Measurements from ENCODE around the gene RAD51B. TPM values are rescaled to one million over a fixed set of nuclear protein-coding genes. Genes with fewer than 3 reads are reported as not detected.

The RAD51B gene
- total RNA-seq, 2 donors from 2014 or later = 42.6 to 50.0 TPM

- DNase-seq = no peak
- peak; percentile 25 to 28 for ATAC-seq (replicated peaks in 1 of 2)
Measured at GRCh38 chr14:68637106-68638021, 817.8 kb downstream of the RAD51B start.

GRCh38 chr14:68638141-68638999, 818.8 kb downstream of the RAD51B start:
- Mint-ChIP-seq H3K4me1 (ENCODE audit: low read depth) (peaks cover 4% of the 10 kb centered on the region), H3K27me3 (ENCODE audit: low read depth) (no peaks in the 10 kb centered on the region), H3K4me3 (no peak overlapping the region), H3K27ac (no peak overlapping the region), H3K9me3 (peaks cover 6 to 7% of the 10 kb centered on the region in 2 donors), H3K36me3 (ENCODE audit: insufficient read depth in 2 of 2) (peaks cover 2 to 13% of the 10 kb centered on the region in 2 donors)
- no peak for ATAC-seq (replicated peaks in 1 of 2)
- no peak for DNase-seq

More at GRCh38 chr14:68637106-68638021, 817.8 kb downstream of the RAD51B start:
- Mint-ChIP-seq H3K9me3 (peaks cover 5 to 6% of the 10 kb centered on the region in 2 donors), H3K4me3 (no peak overlapping the region), H3K27me3 (ENCODE audit: low read depth) (no peaks in the 10 kb centered on the region), H3K27ac (no peak overlapping the region), H3K36me3 (ENCODE audit: insufficient read depth in 2 of 2) (peaks cover 2 to 11% of the 10 kb centered on the region in 2 donors), H3K4me1 (ENCODE audit: low read depth) (peaks cover 8% of the 10 kb centered on the region)

DNA sequence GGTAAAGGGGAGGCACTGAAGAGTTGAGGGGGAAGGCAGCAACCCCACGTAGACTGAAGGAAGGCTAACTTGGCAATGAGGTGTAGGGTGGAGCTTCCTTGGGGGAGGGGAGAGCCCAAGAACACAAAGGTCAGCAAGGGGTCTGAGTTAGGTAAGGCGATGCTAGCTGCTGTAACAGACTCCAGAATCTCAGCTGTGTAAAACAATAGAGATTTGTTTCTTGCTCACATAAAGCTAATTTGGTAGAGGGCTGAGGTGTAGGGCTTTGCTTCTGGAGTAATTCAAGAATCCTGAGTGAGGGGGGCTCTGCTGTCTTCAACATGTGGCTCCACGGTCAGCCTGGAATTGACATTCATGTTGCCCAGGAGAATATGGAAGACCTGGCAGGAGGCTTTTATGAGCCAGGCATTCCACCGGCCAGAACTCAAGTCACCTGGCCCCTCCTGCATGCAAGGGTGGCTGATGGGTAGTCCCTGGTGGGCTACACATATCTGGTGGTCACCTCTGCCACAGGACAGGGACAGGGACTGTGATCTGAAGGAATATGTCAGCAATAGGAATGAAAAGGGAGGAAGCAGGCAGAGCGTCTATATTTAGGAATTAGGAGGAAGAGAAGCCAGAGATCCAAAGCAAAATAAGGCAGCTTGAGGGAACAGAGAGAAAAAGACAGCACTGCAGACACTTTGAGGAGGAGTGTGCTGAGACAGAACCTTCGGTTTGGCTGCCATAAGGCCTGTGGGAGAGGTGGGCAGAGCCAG, 819.6 kb downstream of the RAD51B start:
- no peaks in the 10 kb centered on the region for H3K4me1 Mint-ChIP-seq (ENCODE audit: low read depth)
- H3K27ac Mint-ChIP-seq = no peak overlapping the region
- DNase-seq (no peak), ATAC-seq (replicated peaks in 1 of 2) (no peak)
- peaks cover 6 to 7% of the 10 kb centered on the region in 2 donors for H3K9me3 Mint-ChIP-seq
- H3K27me3 Mint-ChIP-seq (ENCODE audit: low read depth) = no peaks in the 10 kb centered on the region
- H3K36me3 Mint-ChIP-seq (ENCODE audit: insufficient read depth in 2 of 2) = peaks cover 2 to 13% of the 10 kb centered on the region in 2 donors
- no peak overlapping the region for H3K4me3 Mint-ChIP-seq

DNA sequence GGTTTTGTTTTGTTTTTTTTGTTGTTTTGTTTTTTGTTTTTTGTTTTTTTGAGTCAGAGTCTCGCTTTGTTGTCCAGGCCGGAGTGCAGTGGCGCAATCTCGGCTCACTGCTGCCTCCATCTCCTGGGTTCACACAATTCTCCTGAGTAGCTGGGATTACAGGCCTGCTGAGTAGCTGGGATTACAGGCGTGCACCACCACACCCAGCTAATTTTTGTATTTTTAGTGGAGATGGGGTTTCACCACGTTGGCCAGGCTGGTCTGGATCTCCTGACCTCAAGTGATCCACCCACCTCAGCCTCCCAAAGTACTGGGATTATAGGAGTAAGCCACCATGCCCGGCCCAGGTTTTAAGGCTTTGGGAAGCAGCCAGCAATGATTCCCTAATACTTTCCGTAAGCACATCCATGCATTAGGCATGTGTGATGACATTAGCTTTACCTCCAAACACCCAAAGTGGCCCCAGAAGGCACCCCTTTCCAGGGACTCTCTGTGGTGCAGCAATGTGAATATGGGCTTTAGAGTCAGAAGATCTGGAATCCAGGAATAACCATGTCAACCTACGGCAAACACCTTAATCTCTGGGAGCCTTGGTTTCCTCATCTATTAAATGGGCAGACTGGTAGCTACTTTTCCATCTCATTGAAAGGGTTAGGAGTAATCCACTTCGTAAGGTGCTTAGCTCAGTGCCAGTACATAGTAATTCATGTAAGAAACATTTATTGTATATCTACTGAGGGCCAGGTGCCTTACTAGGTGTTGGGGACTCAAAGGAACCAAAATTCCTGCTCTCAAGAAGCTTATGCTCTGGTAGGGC, 820.4 kb downstream of the RAD51B start:
- H3K9me3 Mint-ChIP-seq = peaks cover 6 to 7% of the 10 kb centered on the region in 2 donors
- H3K4me3 Mint-ChIP-seq = no peak overlapping the region
- H3K36me3 Mint-ChIP-seq (ENCODE audit: insufficient read depth in 2 of 2) = peaks cover 2 to 13% of the 10 kb centered on the region in 2 donors
- H3K27me3 Mint-ChIP-seq (ENCODE audit: low read depth) = no peaks in the 10 kb centered on the region
- H3K4me1 Mint-ChIP-seq (ENCODE audit: low read depth) = no peaks in the 10 kb centered on the region
- no peak for DNase-seq
- H3K27ac Mint-ChIP-seq = no peak overlapping the region
- no peak for ATAC-seq (replicated peaks in 1 of 2)

- H3K27ac Mint-ChIP-seq = no peak overlapping the region
- no peak for DNase-seq
- no peaks in the 10 kb centered on the region for H3K4me1 Mint-ChIP-seq (ENCODE audit: low read depth)
- H3K9me3 Mint-ChIP-seq = peaks cover 6 to 7% of the 10 kb centered on the region in 2 donors
- H3K4me3 Mint-ChIP-seq = no peak overlapping the region
- H3K36me3 Mint-ChIP-seq (ENCODE audit: insufficient read depth in 2 of 2) = peaks cover 2 to 13% of the 10 kb centered on the region in 2 donors
- no peaks in the 10 kb centered on the region for H3K27me3 Mint-ChIP-seq (ENCODE audit: low read depth)
- no peak for ATAC-seq (replicated peaks in 1 of 2)
Measured at GRCh38 chr14:68643673-68644072, 824.1 kb downstream of the RAD51B start.

GRCh38 chr14:68644101-68644500, 824.5 kb downstream of the RAD51B start:
- no peak for DNase-seq
- H3K27ac Mint-ChIP-seq = no peak overlapping the region
- H3K36me3 Mint-ChIP-seq (ENCODE audit: insufficient read depth in 2 of 2) = peaks cover 2 to 13% of the 10 kb centered on the region in 2 donors

GRCh38 chr14:68645371-68645770, 825.8 kb downstream of the RAD51B start:
- H3K9me3 Mint-ChIP-seq = peaks cover 5 to 6% of the 10 kb centered on the region in 2 donors
- DNase-seq (no peak), ATAC-seq (replicated peaks in 1 of 2) (no peak)

More at GRCh38 chr14:68644101-68644500, 824.5 kb downstream of the RAD51B start:
- Mint-ChIP-seq H3K27me3 (ENCODE audit: low read depth) (no peaks in the 10 kb centered on the region), H3K4me1 (ENCODE audit: low read depth) (no peaks in the 10 kb centered on the region), H3K9me3 (peaks cover 6 to 7% of the 10 kb centered on the region in 2 donors), H3K4me3 (no peak overlapping the region)
- ATAC-seq (replicated peaks in 1 of 2) = no peak

DNA sequence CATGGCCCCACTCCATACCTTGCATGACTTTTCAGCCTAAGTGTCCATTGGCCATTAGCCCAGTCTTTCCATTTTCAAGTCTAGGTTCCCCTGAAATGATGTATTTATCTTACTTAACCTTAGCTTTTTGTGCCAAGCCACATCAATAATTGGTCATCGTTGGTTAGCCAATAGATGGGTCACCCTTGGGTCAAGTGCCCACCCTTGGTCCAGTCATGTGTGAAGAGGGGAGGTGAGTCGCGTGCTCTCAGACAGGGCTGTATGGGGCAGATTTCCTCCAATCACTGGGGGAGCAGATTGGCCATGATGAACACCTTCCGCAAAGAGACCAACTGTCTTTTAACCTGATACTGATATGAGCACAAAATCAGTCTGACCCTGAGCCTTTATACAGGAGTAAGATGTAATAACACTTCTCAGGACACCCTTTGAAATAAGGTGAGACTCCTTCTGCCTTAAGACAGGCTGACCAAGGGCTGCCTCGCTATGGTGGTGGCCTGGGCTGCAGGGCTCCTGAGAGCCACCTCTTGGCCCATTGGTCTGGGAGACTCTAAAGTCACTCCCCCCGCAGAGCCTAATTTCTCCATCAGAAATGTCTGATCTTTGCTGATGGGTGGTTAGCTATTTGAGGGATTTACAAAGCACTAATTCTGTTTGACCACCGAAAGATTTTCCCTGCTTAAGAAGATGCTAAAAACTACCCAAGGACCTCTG, 830.1 kb downstream of the RAD51B start:
- peaks cover 10% of the 10 kb centered on the region for H3K4me1 Mint-ChIP-seq (ENCODE audit: low read depth)
- no peaks in the 10 kb centered on the region for H3K27me3 Mint-ChIP-seq (ENCODE audit: low read depth)
- H3K27ac Mint-ChIP-seq = peak overlapping the region; percentile 2
- ATAC-seq (replicated peaks in 1 of 2) = no peak
- H3K4me3 Mint-ChIP-seq = no peak overlapping the region
- DNase-seq = no peak
- H3K9me3 Mint-ChIP-seq = no peaks in the 10 kb centered on the region
- no peaks in the 10 kb centered on the region for H3K36me3 Mint-ChIP-seq (ENCODE audit: insufficient read depth in 2 of 2)

More at GRCh38 chr14:68645371-68645770, 825.8 kb downstream of the RAD51B start:
- Mint-ChIP-seq H3K4me1 (ENCODE audit: low read depth) (no peaks in the 10 kb centered on the region), H3K4me3 (no peak overlapping the region), H3K36me3 (ENCODE audit: insufficient read depth in 2 of 2) (peaks cover 2 to 10% of the 10 kb centered on the region in 2 donors), H3K27me3 (ENCODE audit: low read depth) (no peaks in the 10 kb centered on the region), H3K27ac (no peak overlapping the region)

- peaks cover 10% of the 10 kb centered on the region for H3K4me1 Mint-ChIP-seq (ENCODE audit: low read depth)
- peak overlapping the region; percentile 2 for H3K27ac Mint-ChIP-seq
- ATAC-seq (replicated peaks in 1 of 2) = no peak
- DNase-seq = no peak
- no peaks in the 10 kb centered on the region for H3K36me3 Mint-ChIP-seq (ENCODE audit: insufficient read depth in 2 of 2)
- H3K9me3 Mint-ChIP-seq = no peaks in the 10 kb centered on the region
- no peak overlapping the region for H3K4me3 Mint-ChIP-seq
- H3K27me3 Mint-ChIP-seq (ENCODE audit: low read depth) = no peaks in the 10 kb centered on the region
Measured at GRCh38 chr14:68650404-68650994, 830.9 kb downstream of the RAD51B start.

- H3K36me3 Mint-ChIP-seq (ENCODE audit: insufficient read depth in 2 of 2) = no peaks in the 10 kb centered on the region
- H3K27me3 Mint-ChIP-seq (ENCODE audit: low read depth) = no peaks in the 10 kb centered on the region
- DNase-seq (no peak), ATAC-seq (replicated peaks in 1 of 2) (no peak)
- H3K4me1 Mint-ChIP-seq (ENCODE audit: low read depth) = peaks cover 10% of the 10 kb centered on the region
- H3K4me3 Mint-ChIP-seq = no peak overlapping the region
- no peak overlapping the region for H3K27ac Mint-ChIP-seq
- H3K9me3 Mint-ChIP-seq = no peaks in the 10 kb centered on the region
Measured at GRCh38 chr14:68651075-68651474, 831.5 kb downstream of the RAD51B start.

- no peak for DNase-seq
- Mint-ChIP-seq H3K4me3 (no peak overlapping the region), H3K36me3 (ENCODE audit: insufficient read depth in 2 of 2) (no peaks in the 10 kb centered on the region), H3K9me3 (no peaks in the 10 kb centered on the region), H3K27me3 (ENCODE audit: low read depth) (no peaks in the 10 kb centered on the region), H3K4me1 (ENCODE audit: low read depth) (peaks cover 10% of the 10 kb centered on the region), H3K27ac (no peak overlapping the region)
- ATAC-seq (replicated peaks in 1 of 2) = no peak
Measured at GRCh38 chr14:68651652-68652432, 832.3 kb downstream of the RAD51B start.
